Right kidney (tissue), 9 donors: ENCODE results near the gene CEP290.

ENCODE experiments used
- DNase-seq: peaks from one replicate; pipeline ENCODE4 v3.0.0-alpha.2; 2016
- long read RNA-seq, 8 donors: transcript quantifications; one replicate each; lab custom pipeline, GENCODE V29; 2026

CEP290 gene, protein sequence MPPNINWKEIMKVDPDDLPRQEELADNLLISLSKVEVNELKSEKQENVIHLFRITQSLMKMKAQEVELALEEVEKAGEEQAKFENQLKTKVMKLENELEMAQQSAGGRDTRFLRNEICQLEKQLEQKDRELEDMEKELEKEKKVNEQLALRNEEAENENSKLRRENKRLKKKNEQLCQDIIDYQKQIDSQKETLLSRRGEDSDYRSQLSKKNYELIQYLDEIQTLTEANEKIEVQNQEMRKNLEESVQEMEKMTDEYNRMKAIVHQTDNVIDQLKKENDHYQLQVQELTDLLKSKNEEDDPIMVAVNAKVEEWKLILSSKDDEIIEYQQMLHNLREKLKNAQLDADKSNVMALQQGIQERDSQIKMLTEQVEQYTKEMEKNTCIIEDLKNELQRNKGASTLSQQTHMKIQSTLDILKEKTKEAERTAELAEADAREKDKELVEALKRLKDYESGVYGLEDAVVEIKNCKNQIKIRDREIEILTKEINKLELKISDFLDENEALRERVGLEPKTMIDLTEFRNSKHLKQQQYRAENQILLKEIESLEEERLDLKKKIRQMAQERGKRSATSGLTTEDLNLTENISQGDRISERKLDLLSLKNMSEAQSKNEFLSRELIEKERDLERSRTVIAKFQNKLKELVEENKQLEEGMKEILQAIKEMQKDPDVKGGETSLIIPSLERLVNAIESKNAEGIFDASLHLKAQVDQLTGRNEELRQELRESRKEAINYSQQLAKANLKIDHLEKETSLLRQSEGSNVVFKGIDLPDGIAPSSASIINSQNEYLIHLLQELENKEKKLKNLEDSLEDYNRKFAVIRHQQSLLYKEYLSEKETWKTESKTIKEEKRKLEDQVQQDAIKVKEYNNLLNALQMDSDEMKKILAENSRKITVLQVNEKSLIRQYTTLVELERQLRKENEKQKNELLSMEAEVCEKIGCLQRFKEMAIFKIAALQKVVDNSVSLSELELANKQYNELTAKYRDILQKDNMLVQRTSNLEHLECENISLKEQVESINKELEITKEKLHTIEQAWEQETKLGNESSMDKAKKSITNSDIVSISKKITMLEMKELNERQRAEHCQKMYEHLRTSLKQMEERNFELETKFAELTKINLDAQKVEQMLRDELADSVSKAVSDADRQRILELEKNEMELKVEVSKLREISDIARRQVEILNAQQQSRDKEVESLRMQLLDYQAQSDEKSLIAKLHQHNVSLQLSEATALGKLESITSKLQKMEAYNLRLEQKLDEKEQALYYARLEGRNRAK (N-terminal part only)
- long read RNA-seq, donor 1, partial matches to known transcripts: 9 of 9 reads
- long read RNA-seq, donor 1, other reads (novel, unspliced or antisense): 0 of 9 reads
- long read RNA-seq, donor 2, full-length matches to known transcripts: 2 of 9 reads
- long read RNA-seq, donor 2, partial matches to known transcripts: 7 of 9 reads
- long read RNA-seq, donor 2, other reads (novel, unspliced or antisense): 0 of 9 reads
- long read RNA-seq, donor 3, partial matches to known transcripts: 45 of 45 reads
- long read RNA-seq, donor 3, other reads (novel, unspliced or antisense): 0 of 45 reads
- long read RNA-seq, donor 4, partial matches to known transcripts: 53 of 53 reads
- long read RNA-seq, donor 4, other reads (novel, unspliced or antisense): 0 of 53 reads
- long read RNA-seq, donor 5, partial matches to known transcripts: 53 of 53 reads
- long read RNA-seq, donor 5, other reads (novel, unspliced or antisense): 0 of 53 reads
- long read RNA-seq, donor 6, partial matches to known transcripts: 30 of 30 reads
- long read RNA-seq, donor 6, other reads (novel, unspliced or antisense): 0 of 30 reads
- long read RNA-seq, donor 7, partial matches to known transcripts: 49 of 49 reads
- long read RNA-seq, donor 7, other reads (novel, unspliced or antisense): 0 of 49 reads
- long read RNA-seq, donor 8, partial matches to known transcripts: 47 of 47 reads
- long read RNA-seq, donor 8, other reads (novel, unspliced or antisense): 0 of 47 reads

DNA sequence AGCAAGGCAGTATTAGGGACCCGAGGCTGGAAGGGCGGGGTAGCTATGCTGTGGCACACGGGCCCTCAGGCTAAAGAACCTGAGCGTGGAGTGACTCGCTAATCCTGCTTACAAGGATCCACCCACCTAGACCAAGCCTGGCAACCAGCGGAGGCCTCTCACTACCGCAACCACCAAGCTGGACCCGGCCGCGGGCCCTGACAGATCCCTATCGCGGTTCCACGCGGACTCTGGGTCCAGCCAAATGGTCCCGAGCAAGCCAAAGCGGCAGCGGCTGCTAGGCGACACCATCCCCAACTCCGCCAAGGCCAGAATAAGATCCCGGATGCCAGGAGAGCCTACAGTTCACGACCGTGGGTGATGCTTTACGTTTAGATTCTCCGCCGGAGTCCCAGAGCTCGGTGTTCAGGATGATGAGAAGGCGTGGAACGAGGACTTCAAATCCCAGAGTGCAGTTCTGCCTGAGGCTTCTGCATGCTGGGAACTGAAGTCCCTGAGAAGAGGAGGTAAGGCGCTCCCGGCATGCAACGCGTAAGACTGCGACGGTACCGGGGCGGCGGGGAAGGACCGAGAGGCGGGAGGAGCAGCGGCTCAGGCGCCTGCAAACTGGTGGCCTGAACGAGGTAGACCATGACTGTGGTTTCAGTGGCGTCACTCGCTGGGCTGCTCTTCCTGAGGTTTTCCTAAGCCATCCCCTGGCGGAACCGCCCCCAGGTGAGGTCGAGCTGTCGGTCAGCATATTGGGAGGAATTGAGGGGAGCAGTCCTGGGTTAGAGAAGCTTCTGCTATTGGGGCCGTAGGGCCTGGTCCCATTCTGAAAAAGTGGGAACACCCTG, at the start of gene CEP290, which contains the start of gene TMTC3:
Gene CEP290 (minus strand): TSS at position 315 of the 836 bp plus-strand sequence. CDS start 781 bp downstream, outside the sequence.
Gene TMTC3 (plus strand): TSS at position 534 of the 836 bp plus-strand sequence. CDS start 6,009 bp downstream, outside the sequence.
- DNase-seq: peak; percentile 94

DNA sequence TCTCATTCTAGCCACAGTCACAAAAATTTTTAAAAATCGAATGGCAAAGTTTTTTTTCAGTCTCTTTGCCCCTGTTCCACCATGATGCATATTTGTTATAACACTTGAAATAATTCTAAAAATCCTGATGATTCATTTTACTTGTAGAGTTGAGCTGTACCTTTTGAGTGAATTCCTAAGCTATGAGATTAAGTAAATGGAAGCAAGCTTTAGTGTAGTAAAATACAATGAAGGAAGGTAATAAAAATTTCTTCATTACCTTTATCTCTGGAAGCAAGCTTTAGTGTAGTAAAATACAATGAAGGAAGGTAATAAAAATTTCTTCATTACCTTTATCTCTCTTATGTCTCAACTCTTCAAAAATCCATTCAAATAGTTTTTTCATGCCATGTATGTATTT, 46.3 kb upstream of the CEP290 start:
- no peak for DNase-seq

DNA sequence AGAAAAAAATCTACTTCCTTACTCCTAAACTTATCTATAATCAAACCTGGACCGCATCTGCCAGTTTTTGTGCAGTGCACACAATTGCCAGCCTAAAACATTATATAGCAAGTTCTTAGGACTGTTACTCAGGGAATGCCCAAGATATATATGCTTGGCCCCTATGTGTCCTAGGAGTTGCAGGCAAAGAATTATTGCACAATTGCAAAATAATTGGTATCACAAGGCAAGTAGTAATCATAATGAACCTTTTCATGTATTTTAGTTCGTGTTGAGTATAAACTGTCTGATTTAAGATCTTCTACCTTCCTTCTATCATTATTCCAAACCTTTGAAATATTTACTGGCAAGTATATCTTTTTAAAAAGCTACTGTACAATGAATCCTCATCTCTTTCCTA, 45.7 kb upstream of the CEP290 start:
- DNase-seq: no peak

DNA sequence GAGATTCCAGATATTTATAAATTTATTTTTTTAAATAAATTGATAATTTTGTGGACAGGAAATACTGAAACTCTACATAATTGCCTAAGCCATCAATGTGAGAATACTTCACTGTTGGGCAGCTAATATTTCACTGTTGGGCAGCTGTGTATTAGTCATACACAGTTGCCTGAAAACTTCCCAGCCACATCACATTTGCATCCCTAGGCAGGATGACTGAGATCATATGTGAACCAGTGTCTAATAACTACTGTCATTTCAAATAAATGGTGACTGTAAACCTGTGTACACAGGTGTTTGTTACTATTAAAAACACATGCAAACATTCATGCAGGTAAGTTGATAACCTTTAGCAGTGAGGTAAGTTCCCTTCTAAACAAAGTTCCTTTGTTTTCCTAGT, 44.1 kb upstream of the CEP290 start:
- no peak for DNase-seq

DNA sequence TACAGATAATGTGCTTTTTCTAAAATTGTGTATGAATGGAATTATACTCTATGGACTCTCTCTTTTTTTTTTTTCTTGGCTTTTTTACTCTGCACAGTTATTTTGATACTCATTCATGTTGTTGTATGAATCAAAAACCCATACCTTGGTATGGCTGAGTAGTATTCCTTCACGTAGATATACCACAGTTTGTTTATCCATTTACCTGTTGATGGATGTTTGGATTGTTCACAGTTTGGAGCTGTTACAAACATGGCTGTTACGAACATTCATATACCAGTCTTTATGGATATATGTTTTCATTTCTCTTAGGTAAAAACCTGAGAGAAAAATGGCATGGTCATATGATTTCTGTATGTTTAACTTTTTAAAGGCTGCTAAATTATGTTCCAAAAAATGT, 43.4 kb upstream of the CEP290 start:
- DNase-seq: no peak

DNA sequence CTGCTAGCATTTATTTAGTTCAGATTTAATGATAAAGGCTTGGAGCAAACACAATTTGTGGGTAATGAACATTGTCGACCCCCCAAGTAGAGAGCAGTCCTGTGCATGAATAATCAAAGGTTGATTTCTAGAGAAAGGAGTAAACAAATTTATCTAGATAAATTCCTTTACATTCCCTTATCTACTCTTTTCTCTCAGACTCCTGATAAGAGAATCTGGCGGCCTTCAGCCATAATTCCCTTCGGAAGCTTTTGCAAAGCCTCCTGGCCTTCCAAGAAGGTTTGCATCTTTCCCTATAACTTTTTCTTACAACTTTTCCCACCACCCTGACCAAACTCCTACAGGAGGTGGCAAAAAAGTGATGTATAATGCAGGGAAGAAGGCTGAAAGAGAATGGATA, 42.3 kb upstream of the CEP290 start:
- DNase-seq: no peak

DNA sequence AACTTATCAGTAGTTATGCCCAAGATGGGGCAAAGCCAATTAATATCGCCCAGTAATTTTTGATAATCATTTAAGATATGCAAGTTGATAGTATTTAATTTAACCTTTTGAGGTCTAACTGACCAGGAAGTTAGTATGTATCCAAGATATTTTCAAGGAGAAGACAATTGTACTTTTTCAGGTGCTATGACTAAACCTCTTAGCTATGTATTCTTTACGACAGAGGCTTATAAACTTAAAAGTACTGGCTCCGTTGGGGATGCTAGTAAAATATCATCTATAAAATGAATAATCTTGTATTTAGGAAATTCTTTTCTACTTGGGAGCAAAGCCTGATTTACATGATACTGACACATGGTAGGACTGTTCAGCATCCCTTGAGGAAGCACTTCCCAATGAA, 40.5 kb upstream of the CEP290 start:
- no peak for DNase-seq

DNA sequence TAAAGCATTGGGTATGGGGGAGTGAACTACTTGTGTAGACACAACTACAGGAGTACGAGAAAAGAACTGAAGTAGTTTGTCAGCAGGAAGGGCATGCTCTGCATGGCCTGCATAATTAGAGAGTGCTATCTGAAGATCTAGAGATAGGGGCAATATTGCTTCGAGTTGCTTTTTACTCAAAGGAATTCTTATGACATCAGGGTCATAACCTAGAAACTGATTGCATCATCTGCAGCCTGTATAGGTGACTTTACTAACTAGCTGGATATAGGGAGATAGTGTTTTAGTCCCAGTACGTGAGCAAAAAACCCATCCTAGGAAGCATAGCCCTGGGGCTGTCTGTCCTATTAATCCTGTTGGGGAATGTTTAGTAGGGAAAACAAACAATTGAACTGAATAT, 40.0 kb upstream of the CEP290 start:
- no peak for DNase-seq

DNA sequence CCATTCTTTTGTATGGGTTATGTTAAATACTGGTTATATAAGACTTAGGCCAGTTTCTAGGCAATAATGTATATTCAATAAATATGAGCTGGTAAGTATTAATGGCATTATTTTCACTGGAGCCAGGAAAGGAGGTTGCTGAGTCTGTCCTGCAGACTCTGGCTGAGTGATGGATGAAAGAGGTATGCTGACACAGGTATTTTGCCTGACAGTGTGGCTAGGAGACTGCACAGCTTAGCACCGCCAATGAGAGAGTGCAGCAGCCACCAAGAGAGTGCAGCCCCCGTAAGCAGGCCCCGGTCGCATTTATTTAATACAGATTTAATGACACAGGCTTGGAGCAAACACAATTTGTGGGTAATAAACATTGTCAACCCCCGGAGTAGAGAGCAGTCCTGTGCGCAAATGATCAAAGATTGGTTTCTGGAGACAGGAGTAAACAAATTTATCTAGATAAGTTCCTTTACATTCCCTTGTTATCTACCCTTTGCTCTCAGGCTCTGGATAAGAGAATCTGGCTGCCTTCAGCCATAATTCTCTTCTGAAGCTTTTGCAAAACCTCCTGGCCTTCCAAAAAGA, 37.6 kb upstream of the CEP290 start:
- DNase-seq: no peak

DNA sequence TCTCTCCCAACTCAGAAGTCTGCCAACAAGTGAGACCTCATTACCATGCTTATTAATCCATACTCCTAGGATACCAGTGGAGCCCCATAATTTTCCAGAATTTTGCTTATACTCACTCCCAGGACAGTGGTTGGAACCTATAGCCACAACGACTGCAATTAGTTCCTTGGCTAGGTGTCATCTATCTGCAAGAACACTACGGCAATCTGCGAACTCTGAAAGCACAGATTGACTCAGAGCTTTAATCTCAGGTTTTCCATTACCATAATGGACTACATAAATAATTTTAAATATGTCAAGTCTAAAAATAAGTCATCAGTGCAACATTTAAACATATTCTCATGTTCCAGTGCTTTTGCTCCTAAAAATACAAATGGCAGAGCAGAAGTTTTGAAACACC, 33.7 kb upstream of the CEP290 start:
- no peak for DNase-seq

DNA sequence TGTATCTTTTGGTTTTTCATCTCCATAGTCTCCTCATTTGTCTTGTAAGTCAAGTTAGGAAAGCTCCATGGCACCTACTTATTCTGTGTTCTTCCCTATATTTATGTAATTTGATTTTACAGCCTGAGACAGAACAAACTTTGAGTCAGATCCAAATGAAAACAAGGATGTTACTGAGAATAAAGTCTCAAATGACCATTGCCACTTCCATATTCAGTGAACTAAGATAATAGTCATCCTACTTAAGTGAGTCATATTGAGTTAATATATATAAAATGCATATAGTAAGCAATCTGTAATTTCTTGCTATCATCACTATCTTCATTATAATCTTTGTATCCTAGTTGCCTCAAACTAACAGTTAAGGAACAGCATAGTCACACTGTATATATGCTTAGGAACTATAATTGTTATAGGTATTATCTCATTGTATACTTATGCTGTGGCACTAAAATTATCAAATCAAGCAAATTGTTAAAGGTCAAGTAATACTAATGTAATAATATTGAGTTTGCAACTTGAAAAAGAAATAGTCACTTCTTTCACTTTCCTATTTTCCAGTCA, 31.0 kb upstream of the CEP290 start:
- no peak for DNase-seq

DNA sequence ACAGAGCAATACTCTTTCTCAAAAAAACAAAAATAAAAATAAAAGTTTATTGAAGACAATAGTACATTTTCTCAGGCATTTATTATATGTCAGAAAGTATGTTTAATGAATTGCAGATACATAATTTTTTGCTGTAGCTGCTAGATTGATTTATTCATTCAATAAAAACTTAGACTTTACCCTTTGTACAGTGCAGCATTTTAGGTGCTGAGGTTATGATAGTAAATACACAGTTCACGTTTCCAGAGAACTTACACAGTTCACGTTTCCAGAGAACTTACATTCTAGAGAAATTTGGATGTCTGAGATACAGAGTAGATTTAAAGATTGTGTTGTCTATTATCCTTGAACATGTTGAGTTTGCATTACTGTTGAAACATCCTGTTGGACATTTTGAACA, 25.5 kb upstream of the CEP290 start:
- DNase-seq: no peak

DNA sequence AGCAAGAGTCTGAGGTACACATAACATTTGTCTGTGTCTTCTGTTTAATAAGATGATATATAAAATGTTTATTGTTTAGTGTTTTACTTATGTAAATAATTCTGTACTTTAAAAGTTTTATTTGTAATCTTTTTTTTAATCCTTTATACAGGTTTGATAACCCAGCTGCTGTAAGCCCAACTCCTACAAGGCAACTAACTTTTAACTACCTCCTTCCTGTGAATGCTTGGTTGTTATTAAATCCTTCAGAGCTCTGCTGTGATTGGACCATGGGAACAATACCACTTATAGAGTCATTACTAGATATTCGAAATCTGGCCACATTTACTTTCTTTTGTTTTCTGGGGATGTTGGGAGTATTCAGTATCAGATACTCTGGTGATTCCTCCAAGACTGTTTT, 24.3 kb upstream of the CEP290 start:
- DNase-seq: no peak

DNA sequence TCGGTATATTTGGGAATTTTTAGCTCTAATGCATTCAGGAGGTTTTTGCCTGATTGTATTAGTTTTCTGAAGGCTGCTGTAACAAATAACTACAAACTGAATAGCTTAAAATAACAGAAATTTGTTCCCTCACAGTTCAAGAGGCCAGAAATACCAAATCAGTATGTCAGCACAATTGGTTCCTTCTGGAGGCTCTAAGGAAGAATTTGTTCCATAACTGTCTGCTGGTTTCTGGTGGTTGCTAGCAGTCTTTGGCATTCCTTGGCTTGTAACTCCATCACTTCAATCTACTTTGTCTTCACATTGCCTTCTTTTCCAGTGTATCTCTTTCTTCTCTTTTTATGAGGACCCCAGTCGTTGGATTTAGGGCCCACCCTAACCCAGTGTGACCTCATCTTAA, 21.5 kb upstream of the CEP290 start:
- DNase-seq: no peak

DNA sequence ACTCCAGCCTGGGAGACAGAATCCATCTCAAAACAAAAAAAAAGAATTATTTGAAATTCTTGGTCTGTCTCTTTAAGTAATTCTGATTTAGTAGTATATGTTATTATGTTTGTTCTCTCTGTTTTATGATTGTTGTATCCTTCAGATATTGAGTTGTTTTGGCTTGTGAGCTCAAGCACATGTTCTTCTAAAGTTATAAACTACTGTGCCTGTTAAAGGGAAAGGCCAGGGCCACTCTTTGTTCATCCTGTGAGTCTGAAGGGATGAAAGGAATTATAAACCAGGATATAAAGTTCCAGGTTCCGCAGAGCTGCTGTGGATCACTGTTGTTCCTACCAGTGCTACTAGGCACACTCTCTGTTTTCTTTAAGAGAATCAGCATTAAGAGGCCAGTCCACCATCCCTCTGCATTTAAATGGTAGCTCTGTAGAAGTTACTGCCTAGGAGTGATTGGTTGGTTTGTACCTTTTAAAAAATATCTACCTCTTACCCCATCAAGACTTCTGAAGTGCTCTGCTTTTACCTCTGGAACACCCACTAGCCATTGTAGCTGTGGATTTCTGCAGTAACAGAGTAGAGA, 14.3 kb upstream of the CEP290 start:
- no peak for DNase-seq

DNA sequence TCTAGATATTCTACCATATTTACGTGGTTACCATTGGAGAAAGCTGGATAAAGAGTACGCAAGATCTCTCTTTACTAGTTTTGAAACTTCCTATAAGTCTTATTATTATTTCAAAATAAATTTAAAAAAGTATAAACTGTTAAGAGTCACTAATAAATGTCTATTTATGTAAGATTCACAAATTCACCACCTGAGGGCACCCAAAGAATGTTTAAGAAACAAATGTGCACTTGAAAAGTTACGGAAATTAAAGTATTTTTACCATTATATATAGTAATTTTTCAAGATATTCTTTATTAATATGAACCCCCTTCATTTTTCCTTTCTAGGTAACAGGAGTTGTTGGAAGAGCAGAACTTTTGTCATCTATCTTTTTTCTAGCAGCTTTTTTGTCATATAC, 12.1 kb upstream of the CEP290 start:
- no peak for DNase-seq

DNA sequence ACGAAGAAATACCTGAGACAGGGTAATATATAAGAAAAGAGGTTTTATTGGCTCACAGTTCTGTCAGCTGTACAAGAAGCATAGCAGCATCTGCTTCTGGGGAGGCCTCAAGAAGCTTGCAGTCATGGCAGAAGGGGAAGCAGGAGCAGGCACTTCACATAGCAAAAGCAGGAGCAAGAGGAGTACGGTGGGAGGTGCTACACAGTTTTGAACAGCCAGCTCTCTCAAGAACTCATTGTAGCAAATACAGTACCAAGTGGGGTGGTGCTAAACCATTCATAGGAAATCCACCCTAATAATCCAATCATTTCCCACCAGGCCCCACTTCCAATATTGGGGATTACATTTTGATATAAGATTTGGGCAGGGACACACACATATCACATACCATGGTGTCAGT, 8.2 kb upstream of the CEP290 start:
- DNase-seq: no peak

DNA sequence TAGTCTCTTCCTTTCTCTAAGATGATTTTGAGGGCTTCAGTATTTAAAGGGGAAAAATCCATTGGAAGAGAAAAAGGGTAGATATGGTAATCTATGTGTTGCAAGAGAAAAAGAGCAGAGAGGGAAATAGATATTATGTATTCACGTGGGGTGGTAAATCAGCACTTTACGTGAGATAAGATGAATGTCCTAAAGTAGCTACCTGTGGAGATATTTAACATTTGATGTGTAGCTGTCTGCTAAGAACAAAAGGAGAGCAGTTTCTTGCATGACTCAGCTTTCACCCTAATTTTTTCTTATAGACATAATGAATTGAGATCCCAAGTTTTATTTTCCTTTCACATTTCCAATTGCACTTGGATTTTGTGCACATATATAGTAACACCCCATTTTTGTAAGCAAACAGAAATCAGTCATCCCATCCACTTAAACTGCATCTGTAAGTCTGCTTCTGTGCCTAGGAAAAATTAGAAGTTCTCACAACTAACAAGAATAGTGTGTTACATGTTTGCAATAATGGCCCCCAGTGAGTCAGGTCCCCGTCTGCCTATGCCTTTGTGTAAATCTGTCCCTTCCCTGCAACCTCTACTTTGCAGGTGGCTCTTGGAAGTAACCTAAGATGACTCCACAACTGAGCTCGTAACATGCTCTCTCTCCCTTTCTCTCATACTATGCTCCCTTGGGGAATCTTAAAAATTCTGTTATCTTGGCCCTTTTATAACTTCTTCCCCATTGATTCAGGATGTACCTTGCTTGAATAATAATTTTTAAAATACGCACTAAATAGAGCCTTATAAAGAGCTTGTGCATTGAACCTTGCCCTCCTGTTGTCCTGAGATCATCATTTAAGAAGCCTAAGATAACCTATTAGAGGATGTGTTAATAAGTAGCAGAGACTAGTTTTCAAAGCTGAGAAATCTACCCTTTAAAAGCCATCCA, 3.9 kb upstream of the CEP290 start:
- no peak for DNase-seq
